ENCODE results near the gene XPNPEP2.

Gene XPNPEP2

GRCh38 chrX:129804806-129805205 lies 66.0 kb downstream of the XPNPEP2 start:
- H3K4me3 ChIP-seq (replicated peaks; ENCODE audit: low read depth, low read length), result no peak overlapping the region
- TF ChIP-seq, protein P1, sequence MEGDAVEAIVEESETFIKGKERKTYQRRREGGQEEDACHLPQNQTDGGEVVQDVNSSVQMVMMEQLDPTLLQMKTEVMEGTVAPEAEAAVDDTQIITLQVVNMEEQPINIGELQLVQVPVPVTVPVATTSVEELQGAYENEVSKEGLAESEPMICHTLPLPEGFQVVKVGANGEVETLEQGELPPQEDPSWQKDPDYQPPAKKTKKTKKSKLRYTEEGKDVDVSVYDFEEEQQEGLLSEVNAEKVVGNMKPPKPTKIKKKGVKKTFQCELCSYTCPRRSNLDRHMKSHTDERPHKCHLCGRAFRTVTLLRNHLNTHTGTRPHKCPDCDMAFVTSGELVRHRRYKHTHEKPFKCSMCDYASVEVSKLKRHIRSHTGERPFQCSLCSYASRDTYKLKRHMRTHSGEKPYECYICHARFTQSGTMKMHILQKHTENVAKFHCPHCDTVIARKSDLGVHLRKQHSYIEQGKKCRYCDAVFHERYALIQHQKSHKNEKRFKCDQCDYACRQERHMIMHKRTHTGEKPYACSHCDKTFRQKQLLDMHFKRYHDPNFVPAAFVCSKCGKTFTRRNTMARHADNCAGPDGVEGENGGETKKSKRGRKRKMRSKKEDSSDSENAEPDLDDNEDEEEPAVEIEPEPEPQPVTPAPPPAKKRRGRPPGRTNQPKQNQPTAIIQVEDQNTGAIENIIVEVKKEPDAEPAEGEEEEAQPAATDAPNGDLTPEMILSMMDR (IDR thresholded peaks at IDR 0.05; ENCODE audit: low read length, missing control alignments), result no peak
- DNase-seq (ENCODE audit: low read depth), result no peak

DNA sequence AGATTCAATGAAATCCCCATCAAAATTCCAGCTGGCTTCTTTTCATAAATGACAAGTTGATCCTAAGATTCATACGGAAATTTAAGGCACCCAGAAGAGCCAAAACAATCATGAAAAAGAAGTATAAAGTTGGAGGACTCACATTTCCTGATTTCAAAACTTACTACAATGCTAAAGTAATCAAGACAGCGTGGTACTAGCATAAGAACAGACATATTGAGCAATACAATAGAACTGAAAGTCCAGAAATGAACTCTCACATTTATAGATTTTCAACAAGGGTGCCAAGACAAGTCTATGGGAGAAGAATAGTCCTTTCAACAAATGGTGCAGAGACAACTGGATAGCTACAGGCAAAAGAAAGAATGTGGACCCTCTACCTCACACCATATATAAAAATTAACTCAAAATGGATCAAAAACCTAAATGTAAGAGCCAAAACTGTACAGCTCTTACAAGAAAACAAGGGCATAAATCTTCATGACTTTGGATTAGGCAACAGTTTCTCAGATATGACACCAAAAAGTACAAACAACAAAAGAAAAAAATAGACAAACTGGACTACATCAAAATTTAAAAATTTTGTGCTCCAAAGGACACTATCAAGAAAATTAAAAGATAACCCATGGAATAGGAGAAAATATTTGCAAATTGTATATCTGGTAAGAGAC lies 69.5 kb downstream of the XPNPEP2 start:
- TF ChIP-seq, protein P1 (IDR thresholded peaks at IDR 0.05; ENCODE audit: low read length, missing control alignments), result no peak

DNA sequence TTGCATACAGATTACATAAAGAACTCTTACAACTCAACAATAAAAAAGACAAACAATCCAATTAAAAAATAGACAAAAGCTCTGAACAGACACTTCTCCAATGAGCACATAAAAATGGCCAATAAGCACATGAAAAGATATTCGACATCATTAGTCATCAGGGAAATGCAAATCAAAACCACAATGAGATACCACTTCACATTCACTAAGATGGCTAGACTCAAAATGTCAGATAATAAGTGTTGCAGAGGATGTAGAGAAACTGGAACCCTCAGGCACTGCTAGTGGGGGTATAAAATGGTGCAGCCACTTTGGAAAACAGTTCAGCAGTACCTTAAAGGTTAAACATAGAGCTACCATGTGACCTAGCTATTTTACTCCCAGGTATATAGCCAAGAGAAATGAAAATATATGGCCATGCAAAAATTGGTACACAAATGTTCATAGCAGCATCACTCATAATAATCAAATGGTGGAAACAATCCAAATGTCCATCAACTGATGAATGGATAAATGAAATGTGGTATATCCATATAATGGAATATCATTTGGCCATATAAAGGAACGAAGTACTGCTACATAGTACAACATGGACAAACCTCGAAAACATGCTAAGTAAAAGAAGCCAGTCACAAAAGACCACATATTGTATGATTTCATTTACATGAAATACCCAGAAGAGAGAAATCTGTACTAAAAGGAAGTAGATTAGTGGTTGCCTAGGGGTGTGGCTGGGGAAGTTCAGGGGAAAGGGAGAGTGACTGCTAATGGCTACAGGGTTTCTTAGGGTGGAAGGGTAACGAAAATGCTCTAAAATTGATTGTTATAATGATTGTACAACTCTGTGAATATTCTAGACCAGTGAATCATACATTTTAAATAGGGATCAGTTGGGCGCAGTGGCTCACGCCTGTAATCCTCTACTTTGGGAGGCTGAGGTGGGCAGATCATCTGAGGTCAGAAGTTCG lies 70.3 kb downstream of the XPNPEP2 start:
- DNase-seq (ENCODE audit: low read depth), result peak; percentile 30
- H3K4me3 ChIP-seq (replicated peaks; ENCODE audit: low read depth, low read length), result no peak overlapping the region
- TF ChIP-seq, protein P1 (IDR thresholded peaks at IDR 0.05; ENCODE audit: low read length, missing control alignments), result no peak

More for the DNA sequence above, 69.5 kb downstream of the XPNPEP2 start:
- H3K4me3 ChIP-seq (replicated peaks; ENCODE audit: low read depth, low read length), result no peak overlapping the region
- DNase-seq (ENCODE audit: low read depth), result peak; percentile 75

- TF ChIP-seq, protein P1 (IDR thresholded peaks at IDR 0.05; ENCODE audit: low read length, missing control alignments), result no peak
- H3K4me3 ChIP-seq (replicated peaks; ENCODE audit: low read depth, low read length), result no peak overlapping the region
- no peak for DNase-seq (ENCODE audit: low read depth)
Observed at GRCh38 chrX:129813662-129814368, 75.0 kb downstream of the XPNPEP2 start.

DNA sequence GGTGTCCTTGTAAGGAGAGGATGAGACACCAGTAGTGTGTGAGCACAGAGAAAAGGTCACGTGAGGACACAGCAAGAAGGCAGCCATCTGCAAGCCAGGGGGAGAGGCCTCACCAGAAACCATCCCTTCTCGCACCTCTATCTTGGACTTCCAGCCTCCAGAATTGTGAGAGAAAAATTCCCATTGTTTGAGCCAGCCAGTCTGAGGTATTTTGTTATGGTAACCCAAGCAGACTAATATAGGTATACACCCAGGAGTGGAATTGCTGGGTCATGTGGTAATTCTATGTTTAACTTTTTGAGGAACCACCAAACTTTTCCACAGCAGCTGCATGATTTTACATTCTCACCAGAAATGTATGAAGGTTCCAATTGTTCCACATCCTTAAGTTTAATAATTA lies 79.3 kb downstream of the XPNPEP2 start:
- TF ChIP-seq, protein P1 (IDR thresholded peaks at IDR 0.05; ENCODE audit: low read length, missing control alignments), result no peak
- DNase-seq (ENCODE audit: low read depth), result peak; percentile 16
- no peak overlapping the region for H3K4me3 ChIP-seq (replicated peaks; ENCODE audit: low read depth, low read length)

Data from fibroblast of pulmonary artery (primary cell).